Motor neuron (in vitro differentiated cells): ENCODE data around the gene TRIM31. TPM values are rescaled to one million over a fixed set of nuclear protein-coding genes. Genes with fewer than 3 reads are reported as not detected.

Source experiments
- ATAC-seq, 8 experiments: fragments of 200-7000 bp; cut with Tn5 transposase; replicated peaks in 6 of 8; 2 replicates each; pipeline ENCODE4 v1.8.0; 2021; ENCODE audit warnings: mild to moderate bottlenecking in 8 of 8, moderate library complexity in 8 of 8
- H3K27ac ChIP-seq, 2 donors: fragments of 250-450 bp; sonication (Bioruptor Pico); 2 replicates each; pipeline ENCODE4 v1.9.0; 2021; ENCODE audit warnings: antibody characterized with exemption in 2 of 2, mild to moderate bottlenecking in 2 of 2, moderate library complexity in 1 of 2
- H3K4me1 ChIP-seq, 2 donors: fragments of 250-450 bp; sonication (Bioruptor Pico); replicated peaks in 1 of 2; 2 replicates each; pipeline ENCODE4 v1.6.1; 2021; ENCODE audit warnings: antibody characterized with exemption in 2 of 2, mild to moderate bottlenecking in 2 of 2, moderate library complexity in 1 of 2
- H3K4me3 ChIP-seq, 5 donors: fragments of 250-450 bp; sonication (Bioruptor Pico); 2 replicates each; pipeline ENCODE4 v1.9.0; 2021; ENCODE audit warnings: antibody characterized with exemption in 5 of 5, mild to moderate bottlenecking in 5 of 5, moderate library complexity in 4 of 5
- WGBS, 10 experiments: fragments of 450-650 bp; shearing (Covaris generic); methylation state at CpG; one replicate each; pipeline ENCODE4 v1.0.0; 2022; 5-methylcytosine and 5-hydroxymethylcytosine counted together
- in situ Hi-C, 9 experiments: fragments of 400-800 bp; cut with MboI; loops; one replicate each; pipeline ENCODE4 v1.15.0; 2021; ENCODE audit warnings: low sequenced_read_pairs in 9 of 9, low pct_unique_long_range_greater_than_20kb in 2 of 9; ENCODE audit not compliant: unreplicated experiment in 9 of 9
- total RNA-seq, 8 experiments: library from RNA; unstranded; fragments of 300-600 nt; gene quantifications; 2 replicates each; pipeline versions ENCODE4 v1.2.3 to v1.2.4, GENCODE V29; 2022

Gene TRIM31
- 10 to 100 TPM in 1 of 8 experiments, under 1 TPM in 4, not detected in 3; 0.25 to 15.1 (median 0.90) TPM for total RNA-seq

GRCh38 chr6:30113003-30113759 lies at the start of gene TRIM31:
TRIM31 (minus strand) TSS chr6:30113090; CDS start chr6:30112805, 285 bp downstream.
- ATAC-seq, result peak in 1 of 8 experiments; percentile 68
- no peak within 1 kb of the TSS for H3K4me3 ChIP-seq
- 28 to 76% (median 47%) methylated on average over 1 to 3 of the region's 3 CpGs for WGBS, 10 experiments
- no peaks in the 10 kb centered on the region for H3K4me1 ChIP-seq
- no peak within 1 kb of the TSS for H3K27ac ChIP-seq
- in situ Hi-C loops, result loop anchor here in 1 of 9 experiments (25.0 kb wide), 1 partner anchor 251 kb away; no protein-coding TSS in a partner anchor

GRCh38 chr6:30162265-30163089 lies 49.6 kb upstream of the TRIM31 start:
- ATAC-seq, result no peak
- Histone ChIP-seq H3K27ac (no peak overlapping the region), H3K4me3 (no peak overlapping the region), H3K4me1 (no peaks in the 10 kb centered on the region)
- in situ Hi-C loops, result no loop called here
- WGBS, 10 experiments, result 45 to 87% (median 72%) methylated on average over 5 to 12 of the region's 12 CpGs; no CpG with 5 or more reads in 1 of the 10 experiments

GRCh38 chr6:30160785-30161531 lies 48.1 kb upstream of the TRIM31 start, which contains the start of gene TRIM10:
TRIM10 (minus strand) TSS chr6:30161211; CDS start chr6:30160858, 353 bp downstream.
- 60 to 86% (median 77%) methylated on average over 2 to 3 of the region's 4 CpGs; no CpG with 5 or more reads in 4 of the 10 experiments for WGBS, 10 experiments
- in situ Hi-C loops, result no loop called here
- no peak within 1 kb of the TSS for H3K27ac ChIP-seq
- H3K4me1 ChIP-seq, result no peaks in the 10 kb centered on the region
- peak in 2 of 8 experiments; percentile 24 to 57 for ATAC-seq
- no peak within 1 kb of the TSS for H3K4me3 ChIP-seq

GRCh38 chr6:30160008-30160784 lies 47.3 kb upstream of the TRIM31 start:
- H3K27ac ChIP-seq, result no peak overlapping the region
- in situ Hi-C loops, result no loop called here
- 40 to 100% (median 85%) methylated on average over 1 to 7 of the region's 17 CpGs; no CpG with 5 or more reads in 2 of the 10 experiments for WGBS, 10 experiments
- no peak overlapping the region for H3K4me3 ChIP-seq
- no peaks in the 10 kb centered on the region for H3K4me1 ChIP-seq
- no peak for ATAC-seq

GRCh38 chr6:30158475-30159040 lies 45.7 kb upstream of the TRIM31 start:
- in situ Hi-C loops, result no loop called here
- 0 to 100% (median 50%) methylated on average over 1 to 3 of the region's 3 CpGs; no CpG with 5 or more reads in 1 of the 10 experiments for WGBS, 10 experiments
- H3K4me3 ChIP-seq, result no peak overlapping the region
- H3K4me1 ChIP-seq, result no peaks in the 10 kb centered on the region
- no peak for ATAC-seq
- H3K27ac ChIP-seq, result no peak overlapping the region

GRCh38 chr6:30157999-30158398 lies 45.1 kb upstream of the TRIM31 start:
- WGBS, 10 experiments, result 17 to 100% (median 50%) methylated on average over 1 of the region's 2 CpGs; no CpG with 5 or more reads in 7 of the 10 experiments
- ATAC-seq, result no peak
- no peak overlapping the region for H3K4me3 ChIP-seq
- H3K27ac ChIP-seq, result no peak overlapping the region
- in situ Hi-C loops, result no loop called here
- no peaks in the 10 kb centered on the region for H3K4me1 ChIP-seq

GRCh38 chr6:30157581-30157980 lies 44.7 kb upstream of the TRIM31 start:
- H3K4me3 ChIP-seq, result no peak overlapping the region
- H3K27ac ChIP-seq, result no peak overlapping the region
- no peaks in the 10 kb centered on the region for H3K4me1 ChIP-seq
- ATAC-seq, result no peak
- in situ Hi-C loops, result no loop called here

- WGBS, 10 experiments, result 43 to 100% (median 87%) methylated on average over 1 to 7 of the region's 9 CpGs; no CpG with 5 or more reads in 3 of the 10 experiments
- H3K4me3 ChIP-seq, result no peak overlapping the region
- H3K27ac ChIP-seq, result no peak overlapping the region
- ATAC-seq, result no peak
- in situ Hi-C loops, result no loop called here
- H3K4me1 ChIP-seq, result no peaks in the 10 kb centered on the region
Observed at GRCh38 chr6:30156774-30157173, 43.9 kb upstream of the TRIM31 start.

GRCh38 chr6:30156262-30156599 lies 43.3 kb upstream of the TRIM31 start:
- Histone ChIP-seq H3K27ac (no peak overlapping the region), H3K4me1 (no peaks in the 10 kb centered on the region), H3K4me3 (no peak overlapping the region)
- ATAC-seq, result peak in 3 of 8 experiments; percentile 52 to 92 (median 86)
- WGBS, 10 experiments, result 0 to 61% (median 26%) methylated on average over 1 to 4 of the region's 4 CpGs; no CpG with 5 or more reads in 2 of the 10 experiments
- in situ Hi-C loops, result no loop called here

GRCh38 chr6:30155520-30156261 lies 42.8 kb upstream of the TRIM31 start:
- 0 to 100% (median 67%) methylated on average over 1 to 2 of the region's 2 CpGs; no CpG with 5 or more reads in 2 of the 10 experiments for WGBS, 10 experiments
- H3K4me3 ChIP-seq, result no peak overlapping the region
- in situ Hi-C loops, result no loop called here
- H3K4me1 ChIP-seq, result no peaks in the 10 kb centered on the region
- no peak overlapping the region for H3K27ac ChIP-seq
- ATAC-seq, result peak in 1 of 8 experiments; percentile 6

GRCh38 chr6:30154709-30155519 lies 42.0 kb upstream of the TRIM31 start:
- Histone ChIP-seq H3K4me3 (no peak overlapping the region), H3K4me1 (no peaks in the 10 kb centered on the region), H3K27ac (no peak overlapping the region)
- ATAC-seq, result peak in 3 of 8 experiments; percentile 49 to 76 (median 62)
- in situ Hi-C loops, result no loop called here
- WGBS, 10 experiments, result 0 to 59% (median 29%) methylated on average over 1 to 8 of the region's 12 CpGs; no CpG with 5 or more reads in 3 of the 10 experiments
